PFSK-1 (cell line): ENCODE results near the gene SPIN1.

Experiments used
- FOXP2 ChIP-seq: optimal IDR thresholded peaks from 2 replicates; pipeline ENCODE3; 2011; ENCODE audit warnings: borderline replicate concordance, control low read depth, inconsistent platforms; ENCODE audit not compliant: insufficient read depth; ENCODE audit errors: extremely low read length, extremely low read depth
- POLR2AphosphoS5 ChIP-seq: IDR thresholded peaks from 2 replicates; pipeline ENCODE4 v1.6.1; 2012; ENCODE audit warnings: low read depth, mild to moderate bottlenecking, control low read depth, low read length, moderate library complexity
- REST ChIP-seq, 2 experiments: IDR thresholded peaks; 2 replicates each; pipeline versions ENCODE4 v1.6.1 to v1.8.0; 2011 to 2012; ENCODE audit warnings: low read depth in 2 of 2, low read length in 2 of 2, control low read depth in 1 of 2, inconsistent platforms in 1 of 2, mild to moderate bottlenecking in 1 of 2, moderate library complexity in 1 of 2; ENCODE audit not compliant: insufficient read depth in 1 of 2
- SIN3A ChIP-seq: IDR thresholded peaks from 2 replicates; pipeline ENCODE4 v1.6.1; 2012; ENCODE audit warnings: mild to moderate bottlenecking, low read length, moderate library complexity, borderline replicate concordance; ENCODE audit not compliant: insufficient read depth
- TAF1 ChIP-seq: IDR thresholded peaks from 2 replicates; pipeline ENCODE4 v1.6.1; 2012; ENCODE audit warnings: low read length, control low read depth, borderline replicate concordance; ENCODE audit not compliant: insufficient read depth

The SPIN1 gene

GRCh38 chr9:88464851-88465250, 76.6 kb downstream of the SPIN1 start:
- TF ChIP-seq TAF1 (no peak), POLR2AphosphoS5 (no peak), FOXP2 (no peak)

- no peak for TF ChIP-seq FOXP2
- no peak for TF ChIP-seq TAF1
- no peak for TF ChIP-seq REST (IDR thresholded peaks at IDR 0.05; ENCODE audit: insufficient read depth in 1 of 2, low read depth in 2 of 2, low read length in 2 of 2)
- no peak for TF ChIP-seq POLR2AphosphoS5
- TF ChIP-seq SIN3A: no peak
These were observed 80.0 kb downstream of the SPIN1 start for GRCh38 chr9:88468226-88468625.

- TF ChIP-seq TAF1 (no peak), POLR2AphosphoS5 (no peak), REST (IDR thresholded peaks at IDR 0.05; ENCODE audit: insufficient read depth in 1 of 2, low read depth in 2 of 2, low read length in 2 of 2) (no peak), FOXP2 (no peak), SIN3A (no peak)
These were observed 88.4 kb downstream of the SPIN1 start for GRCh38 chr9:88476491-88477271.

GRCh38 chr9:88477300-88477751, 89.1 kb downstream of the SPIN1 start:
- TF ChIP-seq REST (IDR thresholded peaks at IDR 0.05; ENCODE audit: insufficient read depth in 1 of 2, low read depth in 2 of 2, low read length in 2 of 2): no peak
- no peak for TF ChIP-seq FOXP2
- TF ChIP-seq TAF1: no peak
- TF ChIP-seq POLR2AphosphoS5: no peak
- no peak for TF ChIP-seq SIN3A

GRCh38 chr9:88478246-88478645, 90.0 kb downstream of the SPIN1 start:
- TF ChIP-seq SIN3A: no peak
- no peak for TF ChIP-seq REST (IDR thresholded peaks at IDR 0.05; ENCODE audit: insufficient read depth in 1 of 2, low read depth in 2 of 2, low read length in 2 of 2)
- TF ChIP-seq TAF1: no peak
- TF ChIP-seq FOXP2: no peak
- no peak for TF ChIP-seq POLR2AphosphoS5
